ENCODE data around the gene SLFN14. TPM values are rescaled to one million over a fixed set of nuclear protein-coding genes. Genes with fewer than 3 reads are reported as not detected.
A peak's percentile ranks its signal among the peaks of the same experiment; 100 is the strongest.

Gene SLFN14
- total RNA-seq, 2 donors from 2014 or later: not detected

- Mint-ChIP-seq H3K36me3 (ENCODE audit: low read depth) (no peaks in the 10 kb centered on the region), H3K27me3 (ENCODE audit: insufficient read depth) (no peaks in the 10 kb centered on the region), H3K4me1 (peaks cover 7% of the 10 kb centered on the region), H3K9me3 (no peaks in the 10 kb centered on the region), H3K27ac (no peak overlapping the region), H3K4me3 (no peak overlapping the region)
- Histone ChIP-seq H3K27ac (ENCODE audit: low read depth, low read length) (no peak overlapping the region), H3K4me1 (ENCODE audit: control insufficient read depth, insufficient read depth, low read length) (no peaks in the 10 kb centered on the region), H3K9me3 (ENCODE audit: control insufficient read depth, low read length) (no peaks in the 10 kb centered on the region), H3K27me3 (ENCODE audit: control insufficient read depth, insufficient read depth, low read length, poor library complexity, severe bottlenecking) (no peaks in the 10 kb centered on the region), H3K4me3 (ENCODE audit: low read length) (no peak overlapping the region), H3K36me3 (ENCODE audit: control insufficient read depth, insufficient read depth, low read length) (peaks cover 34% of the 10 kb centered on the region), H3K9ac (ENCODE audit: extremely low read depth, low read length, poor library complexity, severe bottlenecking) (no peak overlapping the region)
- DNase-seq: no peak
- WGBS, 2 experiments (ENCODE audit: insufficient coverage in 1 of 2, insufficient read length in 1 of 2): 97 to 100% methylated on average over 3 of the region's 3 CpGs
- TF ChIP-seq CTCF (conservative IDR thresholded peaks at IDR 0.05): no peak
These were observed 15.1 kb upstream of the SLFN14 start for GRCh38 chr17:35575759-35576158.

GRCh38 chr17:35569405-35569804 is 8.8 kb upstream of the SLFN14 start:
- no peak overlapping the region for H3K9ac ChIP-seq (ENCODE audit: extremely low read depth, low read length, poor library complexity, severe bottlenecking)

GRCh38 chr17:35568561-35568960 is 7.9 kb upstream of the SLFN14 start:
- H3K4me1 ChIP-seq (ENCODE audit: control insufficient read depth, insufficient read depth, low read length): no peaks in the 10 kb centered on the region
- H3K9me3 Mint-ChIP-seq: no peaks in the 10 kb centered on the region
- peaks cover 35% of the 10 kb centered on the region for H3K27me3 ChIP-seq (ENCODE audit: control insufficient read depth, insufficient read depth, low read length, poor library complexity, severe bottlenecking)
- H3K4me3 Mint-ChIP-seq: peak overlapping the region; percentile 92
- peaks cover 1% of the 10 kb centered on the region for H3K36me3 Mint-ChIP-seq (ENCODE audit: low read depth)
- no peak overlapping the region for H3K27ac ChIP-seq (ENCODE audit: low read depth, low read length)
- H3K36me3 ChIP-seq (ENCODE audit: control insufficient read depth, insufficient read depth, low read length): peaks cover 8% of the 10 kb centered on the region
- peak overlapping the region; percentile 85 for H3K9ac ChIP-seq (ENCODE audit: extremely low read depth, low read length, poor library complexity, severe bottlenecking)
- H3K9me3 ChIP-seq (ENCODE audit: control insufficient read depth, low read length): no peaks in the 10 kb centered on the region
- peaks cover 35% of the 10 kb centered on the region for H3K27me3 Mint-ChIP-seq (ENCODE audit: insufficient read depth)
- peak overlapping the region; percentile 99 for H3K27ac Mint-ChIP-seq
- 22 to 31% methylated on average over 14 to 15 of the region's 15 CpGs for WGBS, 2 experiments (ENCODE audit: insufficient coverage in 1 of 2, insufficient read length in 1 of 2)
- H3K4me3 ChIP-seq (ENCODE audit: low read length): peak overlapping the region; percentile 97
- TF ChIP-seq CTCF (conservative IDR thresholded peaks at IDR 0.05): no peak
- peak; percentile 63 for DNase-seq
- peaks cover 13% of the 10 kb centered on the region for H3K4me1 Mint-ChIP-seq

More at GRCh38 chr17:35569405-35569804, 8.8 kb upstream of the SLFN14 start:
- H3K4me1 Mint-ChIP-seq: peaks cover 13% of the 10 kb centered on the region
- DNase-seq: no peak
- H3K9me3 ChIP-seq (ENCODE audit: control insufficient read depth, low read length): no peaks in the 10 kb centered on the region
- peaks cover 27% of the 10 kb centered on the region for H3K27me3 Mint-ChIP-seq (ENCODE audit: insufficient read depth)
- H3K27me3 ChIP-seq (ENCODE audit: control insufficient read depth, insufficient read depth, low read length, poor library complexity, severe bottlenecking): peaks cover 27% of the 10 kb centered on the region
- no peak overlapping the region for H3K27ac ChIP-seq (ENCODE audit: low read depth, low read length)
- TF ChIP-seq CTCF (conservative IDR thresholded peaks at IDR 0.05): no peak
- H3K4me3 Mint-ChIP-seq: peak overlapping the region; percentile 92
- H3K36me3 Mint-ChIP-seq (ENCODE audit: low read depth): peaks cover 1% of the 10 kb centered on the region
- H3K4me3 ChIP-seq (ENCODE audit: low read length): peak overlapping the region; percentile 97
- peaks cover 15% of the 10 kb centered on the region for H3K36me3 ChIP-seq (ENCODE audit: control insufficient read depth, insufficient read depth, low read length)
- H3K27ac Mint-ChIP-seq: no peak overlapping the region
- no peaks in the 10 kb centered on the region for H3K9me3 Mint-ChIP-seq
- no peaks in the 10 kb centered on the region for H3K4me1 ChIP-seq (ENCODE audit: control insufficient read depth, insufficient read depth, low read length)
- WGBS, 2 experiments (ENCODE audit: insufficient coverage in 1 of 2, insufficient read length in 1 of 2): 90 to 95% methylated on average over 2 of the region's 2 CpGs

Data from endodermal cell (in vitro differentiated cells).